Activated naive CD4-positive, alpha-beta T cell treated with anti-CD3 and anti-CD28 coated beads, Interleukin-2, amount 50 U/mL, for 24 hours (primary cell): ENCODE measurements around the gene SMNDC1.
"Not testable (repeated sequence)": the region's sequence is repeated elsewhere in the genome, so short reads cannot be mapped to it uniquely, and the experiment has no call there.

ENCODE experiments used
- H3K27ac Mint-ChIP-seq: one replicate; pipeline ENCODE4 v1.8.0; 2021; ENCODE audit warnings: mild to moderate bottlenecking, mixed read lengths
- H3K27me3 Mint-ChIP-seq: one replicate; pipeline ENCODE4 v1.8.0; 2021; ENCODE audit warnings: mixed read lengths
- H3K36me3 Mint-ChIP-seq: one replicate; pipeline ENCODE4 v1.8.0; 2021; ENCODE audit warnings: mixed read lengths
- H3K4me1 Mint-ChIP-seq: one replicate; pipeline ENCODE4 v1.8.0; 2021; ENCODE audit warnings: mixed read lengths
- H3K4me3 Mint-ChIP-seq: one replicate; pipeline ENCODE4 v1.8.0; 2021; ENCODE audit warnings: mild to moderate bottlenecking, mixed read lengths
- H3K9me3 Mint-ChIP-seq: one replicate; pipeline ENCODE4 v1.8.0; 2021; ENCODE audit warnings: mixed read lengths

The SMNDC1 gene

GRCh38 chr10:110336111-110336721 is 31.5 kb upstream of the SMNDC1 start:
- Mint-ChIP-seq H3K4me3 (no peak overlapping the region), H3K36me3 (no peaks in the 10 kb centered on the region), H3K27me3 (no peaks in the 10 kb centered on the region), H3K9me3 (no peaks in the 10 kb centered on the region), H3K4me1 (no peaks in the 10 kb centered on the region), H3K27ac (no peak overlapping the region)

GRCh38 chr10:110335314-110336064 is 30.8 kb upstream of the SMNDC1 start:
- Mint-ChIP-seq H3K27me3 (no peaks in the 10 kb centered on the region), H3K9me3 (no peaks in the 10 kb centered on the region), H3K27ac (no peak overlapping the region), H3K36me3 (peaks cover 2% of the 10 kb centered on the region), H3K4me3 (no peak overlapping the region), H3K4me1 (no peaks in the 10 kb centered on the region)

GRCh38 chr10:110334061-110334656 is 29.4 kb upstream of the SMNDC1 start:
- H3K27ac Mint-ChIP-seq, result no peak overlapping the region
- H3K9me3 Mint-ChIP-seq, result no peaks in the 10 kb centered on the region
- no peaks in the 10 kb centered on the region for H3K27me3 Mint-ChIP-seq
- no peaks in the 10 kb centered on the region for H3K4me1 Mint-ChIP-seq
- peaks cover 5% of the 10 kb centered on the region for H3K36me3 Mint-ChIP-seq
- H3K4me3 Mint-ChIP-seq, result no peak overlapping the region

GRCh38 chr10:110331226-110331795 is 26.6 kb upstream of the SMNDC1 start:
- not testable (repeated sequence) for H3K4me1 Mint-ChIP-seq, H3K27ac Mint-ChIP-seq, H3K9me3 Mint-ChIP-seq, H3K4me3 Mint-ChIP-seq, H3K27me3 Mint-ChIP-seq, H3K36me3 Mint-ChIP-seq

GRCh38 chr10:110330675-110331074 is 26.0 kb upstream of the SMNDC1 start:
- Mint-ChIP-seq H3K36me3 (peaks cover 5% of the 10 kb centered on the region), H3K27me3 (no peaks in the 10 kb centered on the region), H3K4me3 (no peak overlapping the region), H3K9me3 (no peaks in the 10 kb centered on the region), H3K27ac (peak overlapping the region; percentile 23), H3K4me1 (peaks cover 4% of the 10 kb centered on the region)

- no peaks in the 10 kb centered on the region for H3K9me3 Mint-ChIP-seq
- no peak overlapping the region for H3K27ac Mint-ChIP-seq
- peaks cover 5% of the 10 kb centered on the region for H3K36me3 Mint-ChIP-seq
- H3K4me3 Mint-ChIP-seq, result no peak overlapping the region
- no peaks in the 10 kb centered on the region for H3K27me3 Mint-ChIP-seq
- H3K4me1 Mint-ChIP-seq, result peaks cover 13% of the 10 kb centered on the region
These were observed 22.7 kb upstream of the SMNDC1 start for GRCh38 chr10:110327262-110327914.

- no peak overlapping the region for H3K27ac Mint-ChIP-seq
- H3K27me3 Mint-ChIP-seq, result no peaks in the 10 kb centered on the region
- H3K36me3 Mint-ChIP-seq, result peaks cover 5% of the 10 kb centered on the region
- no peaks in the 10 kb centered on the region for H3K9me3 Mint-ChIP-seq
- peaks cover 13% of the 10 kb centered on the region for H3K4me1 Mint-ChIP-seq
- H3K4me3 Mint-ChIP-seq, result no peak overlapping the region
These were observed 21.8 kb upstream of the SMNDC1 start for GRCh38 chr10:110326351-110327032.

GRCh38 chr10:110324805-110325280 is 20.1 kb upstream of the SMNDC1 start:
- H3K27me3 Mint-ChIP-seq, result no peaks in the 10 kb centered on the region
- peaks cover 2% of the 10 kb centered on the region for H3K36me3 Mint-ChIP-seq
- no peak overlapping the region for H3K27ac Mint-ChIP-seq
- peaks cover under 1% of the 10 kb centered on the region for H3K9me3 Mint-ChIP-seq
- peaks cover 13% of the 10 kb centered on the region for H3K4me1 Mint-ChIP-seq
- H3K4me3 Mint-ChIP-seq, result no peak overlapping the region

GRCh38 chr10:110324201-110324804 is 19.6 kb upstream of the SMNDC1 start:
- H3K9me3 Mint-ChIP-seq, result peaks cover 6% of the 10 kb centered on the region
- H3K27me3 Mint-ChIP-seq, result no peaks in the 10 kb centered on the region
- no peak overlapping the region for H3K4me3 Mint-ChIP-seq
- H3K4me1 Mint-ChIP-seq, result peaks cover 13% of the 10 kb centered on the region
- peaks cover 5% of the 10 kb centered on the region for H3K36me3 Mint-ChIP-seq
- H3K27ac Mint-ChIP-seq, result no peak overlapping the region

GRCh38 chr10:110323503-110323902 is 18.8 kb upstream of the SMNDC1 start:
- no peak overlapping the region for H3K27ac Mint-ChIP-seq
- peaks cover 13% of the 10 kb centered on the region for H3K4me1 Mint-ChIP-seq

GRCh38 chr10:110321869-110322620 is 17.3 kb upstream of the SMNDC1 start:
- Mint-ChIP-seq H3K4me1 (peaks cover 13% of the 10 kb centered on the region), H3K9me3 (peaks cover 6% of the 10 kb centered on the region), H3K27ac (no peak overlapping the region), H3K4me3 (no peak overlapping the region), H3K36me3 (peaks cover 5% of the 10 kb centered on the region), H3K27me3 (no peaks in the 10 kb centered on the region)

More at GRCh38 chr10:110323503-110323902, 18.8 kb upstream of the SMNDC1 start:
- Mint-ChIP-seq H3K9me3 (peaks cover 6% of the 10 kb centered on the region), H3K27me3 (no peaks in the 10 kb centered on the region), H3K36me3 (peaks cover 5% of the 10 kb centered on the region), H3K4me3 (no peak overlapping the region)

GRCh38 chr10:110317866-110318850 is 13.4 kb upstream of the SMNDC1 start:
- peaks cover 5% of the 10 kb centered on the region for H3K4me1 Mint-ChIP-seq
- H3K9me3 Mint-ChIP-seq, result peaks cover 6% of the 10 kb centered on the region
- peaks cover 5% of the 10 kb centered on the region for H3K36me3 Mint-ChIP-seq
- H3K4me3 Mint-ChIP-seq, result no peak overlapping the region
- H3K27me3 Mint-ChIP-seq, result no peaks in the 10 kb centered on the region
- H3K27ac Mint-ChIP-seq, result no peak overlapping the region

- Mint-ChIP-seq H3K4me1 (peaks cover 22% of the 10 kb centered on the region), H3K4me3 (no peak overlapping the region), H3K27me3 (no peaks in the 10 kb centered on the region), H3K9me3 (no peaks in the 10 kb centered on the region), H3K27ac (no peak overlapping the region), H3K36me3 (no peaks in the 10 kb centered on the region)
These were observed 9.0 kb upstream of the SMNDC1 start for GRCh38 chr10:110313674-110314073.
